Astrocyte (in vitro differentiated cells and primary cell): Measurements from ENCODE around the gene INSRR.

ENCODE experiments used
- EZH2 ChIP-seq: IDR thresholded peaks from 2 replicates; pipeline ENCODE4 v1.6.1; 2012; ENCODE audit warnings: mild to moderate bottlenecking, low read length, inconsistent platforms; ENCODE audit not compliant: insufficient read depth
- TF ChIP-seq, protein P1 (sequence below): IDR thresholded peaks from 2 replicates; pipeline ENCODE4 v1.5.1; 2011; ENCODE audit warnings: low read depth, mild to moderate bottlenecking, inconsistent platforms, low read length, moderate library complexity; ENCODE audit not compliant: insufficient read depth

DNA sequence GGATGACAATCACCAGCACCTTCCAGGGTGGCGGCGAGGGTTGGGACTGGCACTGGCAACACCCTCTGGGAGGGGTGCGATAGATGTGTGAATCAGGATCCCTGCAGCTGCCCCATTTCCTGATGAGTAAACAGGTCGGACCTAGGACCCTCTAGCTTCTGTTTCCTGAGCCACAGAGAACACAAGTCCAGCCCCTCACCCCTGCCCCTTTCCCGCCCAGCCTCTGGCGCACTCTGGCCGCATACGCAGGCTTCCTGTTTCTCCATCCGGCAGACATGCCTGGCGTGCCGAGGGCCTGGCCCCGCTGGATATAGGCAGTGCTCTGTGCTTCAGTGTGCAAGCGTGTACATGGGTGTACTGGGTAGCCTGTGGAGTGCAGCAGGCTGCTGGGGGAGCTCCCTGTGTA, 39.2 kb upstream of the INSRR start:
- no peak for TF ChIP-seq EZH2
- TF ChIP-seq, protein P1, sequence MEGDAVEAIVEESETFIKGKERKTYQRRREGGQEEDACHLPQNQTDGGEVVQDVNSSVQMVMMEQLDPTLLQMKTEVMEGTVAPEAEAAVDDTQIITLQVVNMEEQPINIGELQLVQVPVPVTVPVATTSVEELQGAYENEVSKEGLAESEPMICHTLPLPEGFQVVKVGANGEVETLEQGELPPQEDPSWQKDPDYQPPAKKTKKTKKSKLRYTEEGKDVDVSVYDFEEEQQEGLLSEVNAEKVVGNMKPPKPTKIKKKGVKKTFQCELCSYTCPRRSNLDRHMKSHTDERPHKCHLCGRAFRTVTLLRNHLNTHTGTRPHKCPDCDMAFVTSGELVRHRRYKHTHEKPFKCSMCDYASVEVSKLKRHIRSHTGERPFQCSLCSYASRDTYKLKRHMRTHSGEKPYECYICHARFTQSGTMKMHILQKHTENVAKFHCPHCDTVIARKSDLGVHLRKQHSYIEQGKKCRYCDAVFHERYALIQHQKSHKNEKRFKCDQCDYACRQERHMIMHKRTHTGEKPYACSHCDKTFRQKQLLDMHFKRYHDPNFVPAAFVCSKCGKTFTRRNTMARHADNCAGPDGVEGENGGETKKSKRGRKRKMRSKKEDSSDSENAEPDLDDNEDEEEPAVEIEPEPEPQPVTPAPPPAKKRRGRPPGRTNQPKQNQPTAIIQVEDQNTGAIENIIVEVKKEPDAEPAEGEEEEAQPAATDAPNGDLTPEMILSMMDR, result no peak
